Dedifferentiated amniotic fluid mesenchymal stem cell (primary cell): Measurements from ENCODE around the gene OR2B2.

Source experiments
- DNase-seq: peaks from one replicate; pipeline ENCODE4 v3.0.0-alpha.2; 2016; ENCODE audit errors: extremely low spot score

OR2B2 gene

DNA sequence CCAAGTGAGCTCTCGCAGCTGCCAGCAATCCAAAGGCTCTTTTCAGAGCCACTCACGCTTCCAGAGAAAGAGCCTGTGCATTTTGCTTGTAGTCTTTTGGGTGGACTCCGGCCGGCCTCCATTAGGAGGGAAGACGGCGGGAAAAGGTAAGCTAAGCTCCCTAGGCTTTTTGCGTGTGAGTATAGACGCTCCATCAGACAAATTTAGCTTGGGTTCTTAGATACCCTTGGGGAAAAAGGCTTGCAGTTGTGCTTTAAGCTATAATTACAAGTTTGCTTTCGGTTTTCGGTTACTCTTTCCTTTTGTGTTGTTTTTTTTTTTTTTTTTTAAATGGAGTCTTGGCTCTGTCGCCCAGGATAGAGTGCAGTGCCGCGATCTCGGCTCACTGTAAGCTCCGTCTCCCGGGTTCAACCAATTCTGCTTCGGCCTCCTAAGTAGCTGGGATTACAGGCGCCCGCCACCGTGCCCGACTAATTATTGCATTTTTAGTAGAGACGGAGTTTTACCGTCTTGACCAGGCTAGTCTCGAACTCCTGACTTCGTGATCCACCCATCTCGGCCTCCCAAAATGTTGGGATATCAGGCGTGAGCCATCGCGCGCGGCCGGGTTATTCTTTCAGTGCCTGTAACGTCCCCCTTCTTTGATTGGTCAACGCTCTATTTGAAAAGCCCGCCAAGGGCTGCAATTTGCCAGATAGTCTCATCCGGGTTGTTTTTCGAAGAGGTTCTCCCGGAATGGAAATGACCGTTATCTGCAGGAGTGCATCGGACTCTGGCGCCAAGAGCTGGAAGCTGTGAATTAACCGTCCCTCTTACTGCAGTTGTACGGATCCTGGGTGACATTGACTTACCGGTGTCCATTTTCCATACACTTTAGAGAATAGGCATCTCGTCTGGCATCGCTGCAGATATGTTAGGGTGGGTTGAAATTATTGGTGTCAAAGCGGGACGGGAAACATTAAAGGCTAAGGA lies 18.1 kb downstream of the OR2B2 start:
- DNase-seq = peak; percentile 97

DNA sequence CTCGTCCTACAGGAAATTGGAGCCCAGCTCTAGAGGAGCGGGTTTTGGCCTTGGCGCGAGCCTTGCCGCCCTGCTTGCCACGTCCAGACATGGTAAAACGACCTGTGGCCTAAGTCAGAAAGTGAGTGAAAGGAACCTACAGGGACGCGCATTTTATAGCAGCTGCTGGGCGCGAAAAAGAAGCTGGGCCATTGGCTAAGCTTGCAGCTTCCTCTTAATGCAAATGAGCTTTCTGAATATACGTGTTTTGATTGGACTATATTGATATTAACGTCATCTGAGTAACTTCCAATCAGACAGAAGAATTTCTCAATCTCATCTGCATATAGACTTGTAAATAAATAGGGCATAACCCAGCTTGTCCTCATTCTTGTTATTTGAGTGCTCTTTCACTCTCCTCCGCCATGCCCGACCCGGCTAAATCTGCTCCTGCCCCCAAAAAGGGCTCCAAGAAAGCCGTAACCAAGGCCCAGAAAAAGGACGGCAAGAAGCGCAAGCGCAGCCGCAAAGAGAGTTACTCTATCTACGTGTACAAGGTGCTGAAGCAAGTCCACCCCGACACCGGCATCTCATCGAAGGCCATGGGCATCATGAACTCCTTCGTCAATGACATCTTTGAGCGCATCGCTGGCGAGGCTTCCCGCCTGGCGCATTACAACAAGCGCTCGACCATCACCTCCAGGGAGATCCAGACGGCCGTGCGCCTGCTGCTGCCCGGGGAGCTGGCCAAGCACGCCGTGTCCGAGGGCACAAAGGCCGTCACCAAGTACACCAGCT lies 18.9 kb downstream of the OR2B2 start:
- DNase-seq = peak; percentile 97

DNA sequence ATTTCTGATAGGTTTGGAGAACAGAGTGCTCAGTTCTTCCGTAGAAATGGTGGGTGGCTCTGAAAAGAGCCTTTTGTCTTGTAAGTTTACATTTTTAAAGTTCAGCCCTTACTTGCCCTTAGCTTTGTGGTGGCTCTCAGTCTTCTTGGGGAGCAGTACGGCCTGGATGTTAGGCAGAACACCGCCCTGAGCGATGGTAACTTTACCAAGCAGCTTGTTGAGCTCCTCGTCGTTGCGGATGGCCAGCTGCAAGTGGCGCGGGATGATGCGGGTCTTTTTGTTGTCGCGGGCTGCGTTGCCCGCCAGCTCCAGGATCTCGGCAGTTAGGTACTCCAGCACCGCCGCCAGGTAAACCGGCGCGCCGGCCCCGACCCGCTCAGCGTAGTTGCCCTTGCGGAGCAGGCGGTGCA lies 19.5 kb downstream of the OR2B2 start:
- DNase-seq = no peak

DNA sequence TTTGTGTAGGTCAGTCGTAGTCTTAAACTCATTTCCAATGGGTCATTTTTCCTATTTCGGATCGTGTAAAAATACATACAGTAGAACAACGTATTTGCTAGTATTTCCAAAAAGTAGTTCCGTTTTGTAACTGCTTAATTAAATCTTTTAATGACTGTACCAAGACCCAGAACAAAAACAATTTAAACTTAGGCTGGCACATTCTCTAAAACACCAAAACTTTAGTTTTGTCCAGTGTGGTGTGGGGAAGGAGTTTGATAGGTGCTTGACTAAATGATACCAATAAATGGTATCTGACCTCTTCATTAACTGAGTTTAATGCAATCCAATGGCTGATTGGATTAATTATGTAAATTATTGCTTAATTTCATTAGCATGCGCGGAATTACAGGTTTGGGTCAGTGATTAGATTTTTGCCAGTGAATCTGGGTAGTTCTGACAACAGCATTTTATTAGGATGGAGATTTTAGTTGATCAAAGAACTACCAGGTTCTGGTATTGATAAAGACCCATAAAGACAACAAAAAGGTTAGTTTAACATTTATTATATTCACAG lies 20.8 kb downstream of the OR2B2 start:
- DNase-seq = no peak

DNA sequence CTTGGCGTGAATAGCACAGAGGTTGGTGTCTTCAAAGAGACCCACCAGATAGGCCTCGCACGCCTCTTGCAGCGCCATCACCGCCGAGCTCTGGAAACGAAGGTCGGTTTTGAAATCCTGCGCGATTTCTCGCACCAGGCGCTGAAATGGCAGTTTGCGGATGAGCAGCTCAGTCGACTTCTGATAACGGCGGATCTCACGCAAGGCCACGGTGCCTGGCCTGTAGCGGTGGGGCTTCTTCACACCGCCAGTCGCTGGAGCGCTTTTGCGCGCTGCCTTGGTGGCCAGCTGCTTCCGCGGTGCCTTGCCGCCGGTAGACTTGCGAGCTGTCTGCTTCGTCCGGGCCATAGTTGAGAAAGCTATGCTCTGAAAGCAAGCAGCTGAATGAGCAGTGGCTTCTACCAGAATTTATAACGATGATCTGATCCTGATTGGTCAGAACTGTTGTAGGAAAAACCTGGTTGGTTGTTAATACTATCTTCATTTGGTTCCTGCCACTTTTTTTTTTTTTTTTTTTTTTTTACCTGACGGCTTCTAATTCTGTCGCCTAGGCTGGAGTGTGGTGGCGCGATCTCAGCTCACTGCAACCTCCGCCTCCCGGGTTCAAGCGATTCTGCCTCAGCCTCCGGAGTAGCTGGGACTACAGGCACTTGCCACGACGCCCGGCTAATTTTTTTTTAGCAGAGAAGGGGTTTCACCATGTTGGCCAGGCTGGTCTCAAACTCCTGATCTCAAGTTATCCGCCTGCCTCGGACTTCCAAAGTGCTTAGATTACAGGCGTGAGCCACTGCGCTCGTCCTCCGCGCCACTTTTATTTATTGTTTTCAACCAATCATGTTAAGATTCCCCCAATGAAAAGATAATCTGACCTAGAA lies 21.5 kb downstream of the OR2B2 start:
- peak; percentile 84 for DNase-seq

DNA sequence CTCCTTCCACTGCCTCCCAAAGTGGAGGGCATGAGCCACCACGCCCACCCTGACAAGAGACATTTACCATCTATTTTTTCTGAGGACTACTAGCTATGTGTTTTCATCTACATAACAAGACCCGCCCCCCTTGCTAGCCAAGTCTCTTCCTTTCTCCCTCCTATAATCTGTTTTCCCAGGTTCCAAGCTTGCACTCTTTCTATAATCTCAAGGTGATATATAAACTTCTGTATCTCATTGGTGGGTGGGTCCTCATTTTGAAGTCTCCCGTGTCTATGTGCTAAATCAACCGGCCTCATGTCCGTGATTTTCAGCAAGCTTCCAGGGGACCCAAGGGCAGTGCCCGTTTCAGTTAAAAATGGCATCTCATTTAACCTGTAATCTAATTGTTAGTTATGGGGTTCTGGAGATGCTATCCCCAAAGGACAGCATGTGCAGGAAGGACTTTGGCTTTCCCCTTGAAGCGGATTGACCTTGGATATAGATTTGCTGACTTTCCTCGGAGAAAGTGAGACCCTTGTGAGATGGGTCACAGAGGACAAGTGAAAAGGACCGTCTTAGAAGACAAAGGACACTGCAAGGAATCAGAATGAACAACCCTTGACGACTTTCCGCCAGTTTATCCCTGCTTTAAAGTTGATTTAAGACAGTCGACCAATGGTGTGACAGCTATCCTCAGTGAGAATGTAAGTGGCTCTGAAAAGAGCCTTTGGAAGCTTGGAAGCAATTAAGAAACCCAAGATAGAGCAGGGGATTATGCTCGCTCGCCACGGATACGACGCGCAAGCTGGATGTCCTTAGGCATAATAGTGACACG lies 22.4 kb downstream of the OR2B2 start:
- no peak for DNase-seq

DNA sequence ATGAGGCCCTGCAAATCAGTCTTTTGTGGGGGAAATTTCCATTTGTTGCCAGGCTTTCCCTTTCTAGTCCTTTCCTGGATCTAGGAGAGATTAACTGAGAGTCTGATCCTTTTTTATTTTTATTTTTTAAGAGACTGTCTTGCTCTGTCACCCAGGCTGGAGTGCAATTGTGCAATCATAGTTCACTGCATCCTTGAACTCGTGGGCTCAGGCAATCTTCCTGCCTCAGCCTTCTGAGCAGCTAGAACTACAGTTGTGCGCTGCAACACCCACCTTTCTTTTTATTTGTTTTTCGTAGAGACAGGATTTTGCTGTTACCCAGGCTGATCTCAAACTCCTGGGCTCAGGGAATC lies 22.9 kb downstream of the OR2B2 start:
- DNase-seq = no peak

DNA sequence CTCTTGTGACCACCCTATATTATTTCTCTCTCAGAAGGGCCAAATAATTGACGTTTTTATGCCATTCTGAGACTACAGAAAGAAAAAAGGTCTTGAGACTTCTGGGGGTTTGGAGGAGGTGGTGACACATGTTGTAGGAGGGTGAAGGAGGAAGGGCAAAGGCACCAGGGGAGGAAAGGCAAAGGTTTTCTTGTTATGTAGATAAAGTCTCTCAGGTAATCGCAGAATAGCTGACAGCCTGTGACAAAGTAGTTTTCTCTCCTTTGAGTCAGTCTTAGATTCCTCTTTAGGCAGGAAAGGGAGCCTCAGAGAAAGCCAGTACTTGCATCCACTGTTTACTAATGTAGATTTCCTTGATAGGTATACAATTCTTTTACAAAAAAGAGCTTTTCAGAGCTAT lies 23.6 kb downstream of the OR2B2 start:
- DNase-seq = no peak

DNA sequence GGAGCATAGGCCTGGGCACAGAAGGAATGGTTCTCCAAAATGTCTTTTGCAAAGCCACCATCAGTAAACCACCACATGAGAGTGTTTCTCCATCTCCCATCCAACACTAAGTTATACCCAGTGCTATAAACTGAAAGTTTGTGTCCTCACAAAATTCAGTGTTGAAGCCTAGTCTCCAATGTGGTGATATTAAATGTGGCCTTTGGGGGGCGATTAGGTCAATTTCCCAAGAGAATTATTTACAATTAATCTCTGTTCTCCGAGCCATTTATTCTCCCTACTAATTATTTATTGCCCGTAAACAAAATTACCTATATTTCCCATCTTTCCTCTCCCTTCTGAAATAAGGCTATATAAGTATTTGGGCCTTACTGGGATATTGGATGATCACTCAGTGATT lies 26.1 kb downstream of the OR2B2 start:
- no peak for DNase-seq

DNA sequence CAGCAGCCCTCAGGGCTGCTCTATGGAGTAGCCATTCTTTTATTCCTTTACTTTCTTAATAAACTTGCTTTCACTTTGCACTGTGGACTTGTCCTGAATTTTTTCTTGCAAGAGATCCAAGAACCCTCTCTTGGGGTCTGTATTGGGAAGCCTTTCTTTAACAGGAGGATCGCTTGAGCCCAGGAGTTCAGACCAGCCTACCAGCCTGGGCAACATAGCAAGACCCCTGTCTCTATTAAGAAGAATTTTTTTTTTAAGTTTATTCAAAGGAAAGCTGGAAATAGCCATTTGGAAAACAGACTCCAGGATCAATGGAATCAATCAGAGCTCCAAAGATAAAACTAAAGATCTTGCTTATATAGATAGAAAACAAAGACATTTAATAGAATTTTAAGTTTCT lies 29.1 kb downstream of the OR2B2 start:
- no peak for DNase-seq

DNA sequence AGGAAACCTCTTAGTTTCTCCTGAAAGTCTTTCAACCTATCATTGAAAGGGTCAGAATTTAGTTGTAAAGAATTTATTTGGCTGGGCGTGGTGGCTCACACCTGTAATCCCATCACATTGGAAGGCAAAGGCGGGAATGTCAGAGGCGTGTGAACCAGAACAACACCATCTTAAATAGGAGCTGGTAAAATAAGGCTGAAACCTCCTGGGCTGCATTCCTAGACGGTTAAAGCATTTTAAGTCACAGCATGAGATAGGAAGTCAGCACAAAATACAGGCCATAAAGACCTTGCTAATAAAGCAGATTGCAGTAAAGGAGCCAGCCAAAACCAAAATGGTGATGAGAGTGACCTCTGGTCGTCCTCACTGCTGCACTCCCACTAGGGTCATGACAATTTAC lies 29.6 kb downstream of the OR2B2 start:
- no peak for DNase-seq

DNA sequence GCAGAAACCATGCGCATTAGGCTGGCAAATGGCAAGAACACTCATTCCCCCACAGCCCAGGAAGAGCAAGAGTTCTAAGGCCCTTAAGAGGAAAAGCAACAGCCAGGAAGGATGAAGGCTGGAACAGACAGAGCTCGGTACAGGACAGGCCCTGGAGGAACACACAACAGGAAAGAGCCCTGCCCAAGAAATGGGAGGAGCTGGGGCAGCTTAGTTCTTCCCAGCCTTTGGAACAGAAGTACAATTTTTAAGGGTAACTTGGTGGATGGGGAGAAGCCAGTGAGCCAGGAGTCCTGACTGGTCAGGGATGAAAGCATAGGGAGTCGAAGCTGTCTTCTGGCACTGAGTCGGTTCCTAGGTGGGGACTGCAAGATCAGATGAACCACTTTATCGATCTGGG lies 32.4 kb downstream of the OR2B2 start:
- no peak for DNase-seq

DNA sequence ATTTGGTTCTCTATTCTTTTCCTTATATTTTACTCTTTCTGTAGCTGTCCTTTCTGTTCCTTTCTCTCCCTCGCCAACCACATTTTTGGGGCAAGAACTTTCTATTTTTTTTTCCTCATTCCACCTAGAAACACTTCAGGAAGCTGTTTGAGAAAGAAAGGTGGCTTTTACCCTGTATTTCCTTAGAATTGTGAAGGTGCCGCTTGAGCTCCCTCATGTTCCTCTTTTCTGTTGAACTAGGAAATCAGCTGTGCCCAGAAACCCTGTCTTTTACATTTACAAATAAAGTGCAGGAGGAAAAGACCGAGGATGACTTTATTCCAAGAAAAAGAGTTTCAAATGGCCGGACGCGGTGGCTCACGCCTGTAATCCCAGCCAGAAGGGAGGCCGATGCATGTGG lies 38.2 kb downstream of the OR2B2 start:
- no peak for DNase-seq

DNA sequence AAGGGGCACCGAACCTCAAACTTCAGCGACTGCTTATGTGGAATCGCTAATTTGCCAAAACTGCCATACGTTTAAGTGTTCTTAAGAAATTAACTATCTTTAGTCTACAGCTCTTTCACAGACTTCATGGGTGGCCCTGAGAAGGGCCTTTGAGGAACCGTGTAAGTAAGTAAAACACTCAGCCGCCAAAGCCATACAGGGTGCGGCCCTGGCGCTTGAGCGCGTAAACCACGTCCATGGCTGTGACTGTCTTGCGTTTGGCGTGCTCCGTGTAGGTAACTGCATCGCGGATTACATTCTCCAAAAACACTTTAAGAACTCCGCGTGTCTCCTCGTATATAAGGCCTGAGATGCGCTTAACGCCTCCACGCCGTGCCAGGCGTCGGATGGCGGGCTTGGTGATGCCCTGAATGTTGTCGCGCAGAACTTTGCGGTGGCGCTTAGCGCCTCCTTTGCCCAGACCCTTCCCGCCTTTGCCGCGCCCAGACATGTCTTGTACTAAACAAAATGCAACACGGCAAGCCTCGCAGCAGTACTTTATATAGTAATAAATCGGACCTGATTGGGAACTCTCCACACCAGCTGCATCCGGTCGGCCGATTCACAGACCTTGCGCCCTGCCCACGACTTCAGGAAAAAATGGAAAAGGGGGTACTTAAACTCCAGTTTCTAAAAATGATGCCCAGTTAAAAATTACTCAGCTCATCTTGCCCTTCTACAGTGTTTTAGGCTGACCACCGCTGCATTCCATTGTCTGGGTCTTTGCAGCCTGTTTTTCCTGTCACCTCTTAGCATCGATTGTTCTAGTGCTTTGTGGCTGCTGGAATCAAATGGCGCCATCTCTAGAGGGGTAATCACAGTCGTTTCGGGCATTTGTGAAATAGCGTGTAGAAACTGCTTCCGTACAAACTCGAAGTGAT lies 38.9 kb downstream of the OR2B2 start:
- DNase-seq = no peak

DNA sequence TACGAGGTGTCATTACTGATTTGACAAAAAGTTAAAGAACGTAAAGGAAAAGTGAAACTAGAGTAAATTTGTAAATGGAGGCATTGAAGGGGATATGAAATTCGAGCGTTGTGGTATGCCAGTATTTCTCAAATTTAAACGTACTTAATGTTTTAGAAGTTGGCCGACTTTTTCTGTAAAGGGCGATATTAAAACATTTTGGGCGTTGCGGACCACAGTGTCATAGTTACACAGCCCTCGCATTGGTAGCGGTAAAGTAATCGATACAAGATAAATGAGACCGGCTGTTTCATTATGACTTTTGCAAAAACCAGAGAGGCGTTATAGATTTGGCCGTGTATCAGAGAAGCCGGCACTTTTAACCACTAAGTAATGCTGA lies 39.6 kb downstream of the OR2B2 start:
- no peak for DNase-seq

DNA sequence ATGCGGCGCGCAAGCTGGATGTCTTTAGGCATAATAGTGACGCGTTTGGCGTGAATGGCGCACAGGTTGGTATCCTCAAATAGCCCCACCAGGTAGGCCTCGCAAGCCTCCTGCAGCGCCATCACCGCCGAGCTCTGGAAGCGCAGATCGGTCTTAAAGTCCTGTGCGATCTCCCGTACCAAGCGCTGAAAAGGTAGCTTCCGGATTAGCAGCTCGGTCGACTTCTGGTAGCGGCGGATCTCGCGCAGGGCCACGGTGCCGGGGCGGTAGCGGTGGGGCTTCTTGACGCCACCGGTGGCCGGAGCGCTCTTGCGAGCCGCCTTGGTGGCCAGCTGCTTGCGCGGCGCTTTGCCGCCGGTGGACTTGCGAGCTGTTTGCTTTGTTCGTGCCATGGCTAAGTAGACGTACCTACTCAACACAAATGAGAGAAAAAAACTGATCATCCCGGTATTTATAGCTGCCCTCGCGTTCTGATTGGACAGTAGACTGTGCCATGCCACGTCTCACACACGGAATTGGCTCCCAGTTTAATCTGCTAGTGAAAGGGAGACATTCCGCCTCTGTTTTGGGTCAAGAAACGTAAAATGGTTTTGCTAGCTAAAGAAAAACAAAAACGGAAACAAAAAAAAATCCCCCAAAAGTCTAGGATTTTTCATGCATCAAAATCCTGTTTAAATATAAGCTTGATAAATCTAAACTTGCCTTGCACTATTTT lies 40.1 kb downstream of the OR2B2 start:
- peak; percentile 95 for DNase-seq

DNA sequence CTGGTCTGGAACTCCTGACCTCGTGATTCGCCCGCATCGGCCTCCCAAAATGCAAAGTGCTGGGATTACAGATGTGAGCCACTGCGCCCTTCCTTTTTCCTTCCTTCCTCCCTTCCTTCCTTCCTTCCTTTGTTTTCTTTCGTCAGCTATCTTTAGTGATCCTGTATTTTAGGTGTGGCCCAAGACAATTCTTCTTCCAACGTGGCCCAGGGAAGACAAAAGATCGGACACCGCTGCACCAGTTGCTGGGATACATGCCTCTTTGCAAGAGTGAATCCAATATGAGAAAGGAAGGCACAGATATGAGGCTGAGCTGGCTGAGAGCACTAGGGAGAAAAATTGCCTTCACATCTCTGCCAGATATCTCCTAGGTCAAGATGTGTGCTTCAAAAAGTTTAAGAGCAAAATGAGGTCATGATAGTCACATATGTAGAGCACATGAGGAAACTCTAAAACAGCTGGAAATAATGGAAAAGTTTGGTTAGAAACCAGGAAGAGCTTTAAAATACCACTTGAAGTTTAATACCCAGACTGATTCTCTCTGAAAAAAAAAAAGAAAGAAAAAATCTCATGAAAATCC lies 41.8 kb downstream of the OR2B2 start:
- no peak for DNase-seq

DNA sequence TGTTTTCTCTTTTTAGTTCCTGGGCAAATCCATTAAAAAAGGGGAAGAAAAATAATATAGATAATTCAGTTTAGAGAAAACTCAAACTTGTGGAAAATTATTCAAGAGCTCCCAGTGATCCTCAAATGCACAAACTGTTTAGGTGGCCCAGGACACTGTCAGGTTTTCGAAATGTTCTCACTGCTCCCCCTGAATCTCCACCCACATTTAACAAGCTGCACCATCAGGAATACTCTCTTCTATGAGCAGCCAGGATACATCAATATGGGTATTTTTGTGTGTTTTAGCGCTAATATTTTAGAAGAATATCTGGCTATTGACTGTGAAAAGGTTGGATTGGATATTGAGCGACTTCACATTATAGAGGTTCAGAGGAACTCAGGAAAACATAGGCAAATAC lies 43.9 kb downstream of the OR2B2 start:
- no peak for DNase-seq

DNA sequence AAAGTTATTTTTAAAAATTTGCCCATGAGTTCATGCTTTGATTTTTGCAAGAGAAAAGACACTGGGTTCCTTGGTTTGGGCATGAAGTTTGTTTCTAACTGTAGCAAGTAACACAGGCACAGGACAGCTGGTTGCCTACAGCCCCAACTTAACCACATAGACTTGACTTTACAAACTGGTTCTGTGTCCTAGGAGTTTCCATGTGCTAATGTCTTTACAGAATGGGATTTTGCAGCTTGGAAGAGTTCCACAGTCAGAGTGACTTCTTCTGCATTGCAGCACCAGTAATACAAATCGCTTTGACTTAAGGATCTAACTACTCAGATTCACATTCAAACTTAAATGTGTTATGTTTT lies 44.3 kb downstream of the OR2B2 start:
- DNase-seq = no peak
